GM23338 (cell line): ENCODE measurements around the gene ENTPD7. TPM values are rescaled to one million over a fixed set of nuclear protein-coding genes. Genes with fewer than 3 reads are reported as not detected.

ENCODE experiments used
- ATAC-seq: fragments of 200-7000 bp; cut with Tn5 transposase; 3 replicates; pipeline ENCODE4 v1.9.1; 2020
- DNase-seq: peaks from one replicate; pipeline ENCODE4 v3.0.0-alpha.2; 2015; ENCODE audit warnings: low spot score
- H2AFZ ChIP-seq: fragments of 200-600 bp; sonication (generic); 2 replicates; pipeline ENCODE4 v1.8.0; 2016; ENCODE audit warnings: antibody characterized with exemption, mild to moderate bottlenecking, moderate library complexity
- H3F3A ChIP-seq: fragments of 200-600 bp; sonication (generic); replicated peaks from 2 replicates; pipeline ENCODE4 v1.8.0; 2017; ENCODE audit warnings: antibody characterized with exemption, mixed run types, low read depth
- H3K27ac ChIP-seq: fragments of 200-600 bp; sonication (generic); 2 replicates; pipeline ENCODE4 v1.6.1; 2016; ENCODE audit warnings: low read depth
- H3K27me3 ChIP-seq: fragments of 200-600 bp; sonication (generic); 2 replicates; pipeline ENCODE4 v1.8.0; 2016; ENCODE audit warnings: mild to moderate bottlenecking, mixed run types, moderate library complexity; ENCODE audit not compliant: insufficient read depth
- H3K36me3 ChIP-seq: fragments of 200-600 bp; sonication (generic); 2 replicates; pipeline ENCODE4 v1.8.0; 2016; ENCODE audit warnings: mild to moderate bottlenecking; ENCODE audit not compliant: insufficient read depth
- H3K4me1 ChIP-seq: fragments of 200-600 bp; sonication (generic); 2 replicates; pipeline ENCODE4 v1.8.0; 2016; ENCODE audit warnings: mild to moderate bottlenecking, moderate library complexity; ENCODE audit not compliant: insufficient read depth
- H3K4me2 ChIP-seq: fragments of 200-600 bp; sonication (generic); 2 replicates; pipeline ENCODE4 v1.7.1; 2017; ENCODE audit warnings: mixed run types
- H3K4me3 ChIP-seq: fragments of 200-600 bp; sonication (generic); 2 replicates; pipeline ENCODE4 v1.6.1; 2016; ENCODE audit warnings: mixed run types
- H3K79me2 ChIP-seq: fragments of 200-600 bp; sonication (generic); replicated peaks from 2 replicates; pipeline ENCODE4 v1.8.0; 2017; ENCODE audit warnings: mild to moderate bottlenecking; ENCODE audit not compliant: insufficient read depth
- H3K9me2 ChIP-seq: fragments of 200-600 bp; sonication (generic); 2 replicates; pipeline ENCODE4 v1.8.0; 2017; ENCODE audit not compliant: insufficient read depth
- H4K20me1 ChIP-seq: fragments of 200-600 bp; sonication (generic); replicated peaks from 2 replicates; pipeline ENCODE4 v1.8.0; 2017; ENCODE audit warnings: mild to moderate bottlenecking; ENCODE audit not compliant: insufficient read depth
- H3K27ac Mint-ChIP-seq: 2 replicates; pipeline ENCODE4 v1.8.0; 2020; ENCODE audit warnings: inconsistent platforms, mild to moderate bottlenecking, moderate library complexity, mixed read lengths
- H3K27me3 Mint-ChIP-seq: 3 replicates; pipeline ENCODE4 v1.8.0; 2022; ENCODE audit warnings: low read depth, mild to moderate bottlenecking, moderate library complexity, mixed read lengths, inconsistent platforms; ENCODE audit not compliant: insufficient read depth, poor library complexity
- H3K36me3 Mint-ChIP-seq: 3 replicates; pipeline ENCODE4 v1.8.0; 2021; ENCODE audit warnings: low read depth, mild to moderate bottlenecking, inconsistent platforms, moderate library complexity, mixed read lengths
- H3K4me1 Mint-ChIP-seq: 3 replicates; pipeline ENCODE4 v1.8.0; 2020; ENCODE audit warnings: mild to moderate bottlenecking, inconsistent platforms, mixed read lengths
- H3K4me3 Mint-ChIP-seq: 3 replicates; pipeline ENCODE4 v1.8.0; 2021; ENCODE audit warnings: moderate library complexity, mild to moderate bottlenecking, inconsistent platforms, mixed read lengths
- H3K9me3 Mint-ChIP-seq: 3 replicates; pipeline ENCODE4 v1.8.0; 2020; ENCODE audit warnings: moderate library complexity, mild to moderate bottlenecking, inconsistent platforms, mixed read lengths
- CREB1 ChIP-seq: fragments of 250-450 bp; sonication (Bioruptor Pico); IDR thresholded peaks from 2 replicates; pipeline ENCODE4 v1.5.0; 2020; ENCODE audit warnings: low read depth, mild to moderate bottlenecking, moderate library complexity
- ETS1 ChIP-seq: IDR thresholded peaks from 2 replicates; pipeline ENCODE4 v1.6.1; 2016; ENCODE audit warnings: antibody characterized with exemption
- EZH2 ChIP-seq: fragments of 200-600 bp; sonication (generic); IDR thresholded peaks from one replicate; pipeline ENCODE4 v1.8.0; 2017; ENCODE audit warnings: antibody characterized with exemption, mild to moderate bottlenecking, low read depth; ENCODE audit not compliant: unreplicated experiment
- EZH2phosphoT487 ChIP-seq: fragments of 200-600 bp; sonication (generic); IDR thresholded peaks from one replicate; pipeline ENCODE4 v1.8.1; 2018; ENCODE audit warnings: antibody characterized with exemption; ENCODE audit not compliant: unreplicated experiment
- JUNB ChIP-seq: IDR thresholded peaks from one replicate; pipeline ENCODE4 v1.6.1; 2016; ENCODE audit warnings: antibody characterized with exemption; ENCODE audit not compliant: unreplicated experiment
- NANOG ChIP-seq: IDR thresholded peaks from 2 replicates; pipeline ENCODE4 v1.6.1; 2016; ENCODE audit warnings: antibody characterized with exemption, borderline replicate concordance
- STAT1 ChIP-seq: IDR thresholded peaks from one replicate; pipeline ENCODE4 v1.6.1; 2016; ENCODE audit warnings: antibody characterized with exemption; ENCODE audit not compliant: unreplicated experiment
- ZNF114 ChIP-seq: fragments of 250-450 bp; sonication (Bioruptor Pico); IDR thresholded peaks from 2 replicates; pipeline ENCODE4 v1.5.0; 2020; ENCODE audit warnings: mild to moderate bottlenecking, moderate library complexity
- ZNF331 ChIP-seq: fragments of 250-450 bp; sonication (Bioruptor Pico); IDR thresholded peaks from 2 replicates; pipeline ENCODE4 v1.5.0; 2020; ENCODE audit warnings: low read depth, mild to moderate bottlenecking, moderate library complexity
- polyA plus RNA-seq: library from polyadenylated mRNA; unstranded; fragments of >200 nt; fragmentation: Nextera tagmentation; extraction: Ambion mirVana; gene quantifications from 2 replicates; pipeline ENCODE4 v1.2.1, GENCODE V29; 2016
- total RNA-seq: library from RNA; depleted of rRNA; stranded (reverse); fragments of >200 nt; shearing (Covaris generic); gene quantifications from 2 replicates; pipeline ENCODE4 v1.2.3, GENCODE V29; 2014
- TF ChIP-seq, protein P1 (sequence below): IDR thresholded peaks from one replicate; pipeline ENCODE4 v1.6.1; 2018; ENCODE audit warnings: antibody characterized with exemption; ENCODE audit not compliant: unreplicated experiment
- TF ChIP-seq, protein P2 (sequence below), 2 experiments: fragments of 200-600 bp in 1 of 2; sonication (generic) in 1 of 2; conservative IDR thresholded peaks; 2 replicates each; pipeline versions ENCODE4 v1.5.1 to v1.6.1; 2016 to 2017; ENCODE audit warnings: antibody characterized with exemption in 2 of 2, low read depth in 2 of 2, mild to moderate bottlenecking in 2 of 2, moderate library complexity in 1 of 2

ENTPD7 gene
- total and polyA plus RNA-seq, 2 experiments from 2014 or later, result 1.7 to 12.6 TPM

DNA sequence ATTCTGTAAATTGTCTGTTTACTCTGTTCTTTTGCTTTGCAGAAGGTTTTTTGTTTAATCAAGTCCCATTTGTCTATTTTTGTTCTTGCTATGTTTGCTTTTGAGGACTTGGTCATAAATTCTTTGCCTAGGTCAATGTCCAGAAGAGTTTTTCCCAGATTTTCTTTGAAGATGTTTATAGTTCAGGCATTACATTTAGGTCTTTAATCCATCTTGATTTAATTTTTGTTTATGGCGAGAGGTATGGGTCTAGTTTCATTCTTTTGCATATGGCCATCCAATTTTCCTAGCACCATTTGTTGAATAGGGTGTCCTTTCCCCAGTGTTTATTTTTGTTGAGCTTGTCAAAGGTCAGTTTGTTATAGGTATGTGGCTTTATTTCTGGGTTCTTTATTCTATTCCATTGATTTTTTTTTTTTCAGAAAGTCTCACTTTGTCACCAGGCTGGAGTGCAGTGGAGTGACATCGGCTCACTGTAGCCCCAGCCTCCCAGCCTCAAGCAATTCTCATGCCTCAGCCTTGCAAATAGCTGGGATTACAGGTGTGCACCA is 11.6 kb upstream of the ENTPD7 start (continued):
- TF ChIP-seq, protein P1, sequence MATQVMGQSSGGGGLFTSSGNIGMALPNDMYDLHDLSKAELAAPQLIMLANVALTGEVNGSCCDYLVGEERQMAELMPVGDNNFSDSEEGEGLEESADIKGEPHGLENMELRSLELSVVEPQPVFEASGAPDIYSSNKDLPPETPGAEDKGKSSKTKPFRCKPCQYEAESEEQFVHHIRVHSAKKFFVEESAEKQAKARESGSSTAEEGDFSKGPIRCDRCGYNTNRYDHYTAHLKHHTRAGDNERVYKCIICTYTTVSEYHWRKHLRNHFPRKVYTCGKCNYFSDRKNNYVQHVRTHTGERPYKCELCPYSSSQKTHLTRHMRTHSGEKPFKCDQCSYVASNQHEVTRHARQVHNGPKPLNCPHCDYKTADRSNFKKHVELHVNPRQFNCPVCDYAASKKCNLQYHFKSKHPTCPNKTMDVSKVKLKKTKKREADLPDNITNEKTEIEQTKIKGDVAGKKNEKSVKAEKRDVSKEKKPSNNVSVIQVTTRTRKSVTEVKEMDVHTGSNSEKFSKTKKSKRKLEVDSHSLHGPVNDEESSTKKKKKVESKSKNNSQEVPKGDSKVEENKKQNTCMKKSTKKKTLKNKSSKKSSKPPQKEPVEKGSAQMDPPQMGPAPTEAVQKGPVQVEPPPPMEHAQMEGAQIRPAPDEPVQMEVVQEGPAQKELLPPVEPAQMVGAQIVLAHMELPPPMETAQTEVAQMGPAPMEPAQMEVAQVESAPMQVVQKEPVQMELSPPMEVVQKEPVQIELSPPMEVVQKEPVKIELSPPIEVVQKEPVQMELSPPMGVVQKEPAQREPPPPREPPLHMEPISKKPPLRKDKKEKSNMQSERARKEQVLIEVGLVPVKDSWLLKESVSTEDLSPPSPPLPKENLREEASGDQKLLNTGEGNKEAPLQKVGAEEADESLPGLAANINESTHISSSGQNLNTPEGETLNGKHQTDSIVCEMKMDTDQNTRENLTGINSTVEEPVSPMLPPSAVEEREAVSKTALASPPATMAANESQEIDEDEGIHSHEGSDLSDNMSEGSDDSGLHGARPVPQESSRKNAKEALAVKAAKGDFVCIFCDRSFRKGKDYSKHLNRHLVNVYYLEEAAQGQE, result no peak
- TF ChIP-seq NANOG (no peak), ZNF331 (no peak), ETS1 (no peak)
- TF ChIP-seq, protein P2, sequence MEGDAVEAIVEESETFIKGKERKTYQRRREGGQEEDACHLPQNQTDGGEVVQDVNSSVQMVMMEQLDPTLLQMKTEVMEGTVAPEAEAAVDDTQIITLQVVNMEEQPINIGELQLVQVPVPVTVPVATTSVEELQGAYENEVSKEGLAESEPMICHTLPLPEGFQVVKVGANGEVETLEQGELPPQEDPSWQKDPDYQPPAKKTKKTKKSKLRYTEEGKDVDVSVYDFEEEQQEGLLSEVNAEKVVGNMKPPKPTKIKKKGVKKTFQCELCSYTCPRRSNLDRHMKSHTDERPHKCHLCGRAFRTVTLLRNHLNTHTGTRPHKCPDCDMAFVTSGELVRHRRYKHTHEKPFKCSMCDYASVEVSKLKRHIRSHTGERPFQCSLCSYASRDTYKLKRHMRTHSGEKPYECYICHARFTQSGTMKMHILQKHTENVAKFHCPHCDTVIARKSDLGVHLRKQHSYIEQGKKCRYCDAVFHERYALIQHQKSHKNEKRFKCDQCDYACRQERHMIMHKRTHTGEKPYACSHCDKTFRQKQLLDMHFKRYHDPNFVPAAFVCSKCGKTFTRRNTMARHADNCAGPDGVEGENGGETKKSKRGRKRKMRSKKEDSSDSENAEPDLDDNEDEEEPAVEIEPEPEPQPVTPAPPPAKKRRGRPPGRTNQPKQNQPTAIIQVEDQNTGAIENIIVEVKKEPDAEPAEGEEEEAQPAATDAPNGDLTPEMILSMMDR (conservative IDR thresholded peaks at IDR 0.05; ENCODE audit: low read depth in 2 of 2), result no peak

DNA sequence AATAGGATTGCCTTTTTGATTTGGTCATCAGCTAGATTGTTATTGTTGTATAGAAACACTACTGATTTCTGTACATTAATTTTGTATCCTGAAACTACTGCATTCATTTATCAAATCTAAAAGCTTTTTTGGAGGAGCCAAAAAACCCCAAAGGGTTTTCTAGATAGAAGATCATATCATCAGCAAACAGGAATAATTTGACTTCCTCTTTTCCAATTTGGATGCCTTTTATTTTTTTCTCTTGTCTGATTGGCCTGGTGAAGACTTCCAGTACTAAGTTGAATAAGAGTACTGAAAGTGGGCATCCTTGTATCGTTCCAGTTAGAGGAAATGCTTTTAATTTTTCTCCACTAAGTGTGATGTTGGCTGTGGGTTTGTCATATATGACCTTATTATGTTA is 10.6 kb upstream of the ENTPD7 start:
- no peak for ATAC-seq
- no peak overlapping the region for H3K4me2 ChIP-seq
- H2AFZ ChIP-seq, result no peak overlapping the region
- no peaks in the 10 kb centered on the region for H3K27me3 ChIP-seq
- Mint-ChIP-seq H3K27me3 (peaks cover 8% of the 10 kb centered on the region), H3K4me3 (no peak overlapping the region), H3K9me3 (peaks cover 38% of the 10 kb centered on the region), H3K4me1 (no peaks in the 10 kb centered on the region), H3K27ac (no peak overlapping the region), H3K36me3 (peaks cover 3% of the 10 kb centered on the region; the same call in 2 of the 3 replicates)
- no peaks in the 10 kb centered on the region for H3K9me2 ChIP-seq
- no peak overlapping the region for H3K4me3 ChIP-seq
- DNase-seq, result no peak
- H3K79me2 ChIP-seq, result no peaks in the 10 kb centered on the region
- H4K20me1 ChIP-seq, result no peaks in the 10 kb centered on the region
- H3F3A ChIP-seq, result no peaks in the 10 kb centered on the region
- H3K4me1 ChIP-seq, result no peaks in the 10 kb centered on the region
- no peak overlapping the region for H3K27ac ChIP-seq
- no peaks in the 10 kb centered on the region for H3K36me3 ChIP-seq
- TF ChIP-seq EZH2phosphoT487 (no peak), STAT1 (no peak), CREB1 (no peak), ZNF114 (CRISPR knock-in tag) (no peak), ZNF331 (no peak), JUNB (no peak), ETS1 (no peak), EZH2 (no peak), NANOG (no peak)
- TF ChIP-seq, protein P2 (conservative IDR thresholded peaks at IDR 0.05; ENCODE audit: low read depth in 2 of 2), result no peak
- TF ChIP-seq, protein P1, result no peak
